K562 (cell line): Measurements from ENCODE around the gene DBX1. TPM values are rescaled to one million over a fixed set of nuclear protein-coding genes. Genes with fewer than 3 reads are reported as not detected.

Experiments used
- CREB5 ChIP-seq: fragments of 250-450 bp; sonication (Bioruptor Pico); IDR thresholded peaks from 2 replicates; pipeline ENCODE4 v1.5.0; 2020; ENCODE audit warnings: mild to moderate bottlenecking
- CTCFL ChIP-seq: IDR thresholded peaks from 2 replicates; pipeline ENCODE4 v1.6.1; 2011; ENCODE audit warnings: borderline replicate concordance, low read depth, mild to moderate bottlenecking, moderate library complexity, low read length; ENCODE audit not compliant: insufficient read depth, poor library complexity, severe bottlenecking
- ELK3 ChIP-seq: fragments of 450-650 bp; formaldehyde crosslinking; IDR thresholded peaks from 2 replicates; pipeline ENCODE4 v1.4.0; 2020; ENCODE audit warnings: mild to moderate bottlenecking
- HDAC6 ChIP-seq: IDR thresholded peaks from 2 replicates; pipeline ENCODE4 v1.6.1; 2012; ENCODE audit warnings: low read depth, mild to moderate bottlenecking, control low read depth, inconsistent platforms, low read length, moderate library complexity
- PURB ChIP-seq: sonication (generic); formaldehyde crosslinking; IDR thresholded peaks from 2 replicates; pipeline ENCODE4 v1.9.0; 2021; ENCODE audit warnings: low read depth, mild to moderate bottlenecking, missing genetic modification reagents
- RFX7 ChIP-seq: fragments of 250-450 bp; sonication (Bioruptor Pico); IDR thresholded peaks from 2 replicates; pipeline ENCODE4 v1.5.1; 2021; ENCODE audit warnings: mild to moderate bottlenecking
- SMAD2 ChIP-seq: fragments of 150-350 bp; IDR thresholded peaks from 2 replicates; pipeline ENCODE4 v1.6.1; 2014; ENCODE audit warnings: low read depth, mild to moderate bottlenecking, low read length
- SMC3 ChIP-seq: conservative IDR thresholded peaks from 2 replicates; pipeline ENCODE4 v1.6.1; 2011; ENCODE audit warnings: low read depth, low read length, improper control_type of control experiment; ENCODE audit not compliant: insufficient read depth
- TCF7L2 ChIP-seq: fragments of 150-350 bp; IDR thresholded peaks from 2 replicates; pipeline ENCODE4 v1.6.1; 2016; ENCODE audit warnings: low read depth, mild to moderate bottlenecking, low read length, moderate library complexity
- XRCC3 ChIP-seq: fragments of 450-650 bp; IDR thresholded peaks from 2 replicates; pipeline ENCODE4 v1.6.1; 2017; ENCODE audit warnings: mild to moderate bottlenecking, moderate library complexity
- YBX1 ChIP-seq: fragments of 450-650 bp; IDR thresholded peaks from 2 replicates; pipeline ENCODE4 v1.7.1; 2016; ENCODE audit warnings: mild to moderate bottlenecking
- YY1 ChIP-seq, 3 experiments: IDR thresholded peaks; 2 replicates each; pipeline ENCODE4 v1.6.1; 2011; ENCODE audit warnings: low read length in 2 of 3, mild to moderate bottlenecking in 2 of 3, moderate library complexity in 2 of 3, borderline replicate concordance in 1 of 3, control low read depth in 1 of 3, low read depth in 1 of 3; ENCODE audit not compliant: insufficient read depth in 3 of 3, insufficient replicate concordance in 2 of 3, control insufficient read depth in 1 of 3, insufficient read length in 1 of 3; ENCODE audit errors: extremely low read depth in 1 of 3
- ZBTB34 ChIP-seq: fragments of 250-450 bp; sonication (Bioruptor Pico); IDR thresholded peaks from 2 replicates; pipeline ENCODE4 v1.8.0; 2021; ENCODE audit warnings: mild to moderate bottlenecking, moderate library complexity
- ZNF184 ChIP-seq: sonication (generic); formaldehyde crosslinking; IDR thresholded peaks from 2 replicates; pipeline ENCODE4 v1.5.0; 2020; ENCODE audit warnings: missing genetic modification reagents
- ZNF592 ChIP-seq: fragments of 450-650 bp; IDR thresholded peaks from 2 replicates; pipeline ENCODE4 v1.6.1; 2017; ENCODE audit warnings: antibody characterized with exemption, mild to moderate bottlenecking
- ZNF707 ChIP-seq: fragments of 250-450 bp; sonication (Bioruptor Pico); conservative IDR thresholded peaks from 2 replicates; pipeline ENCODE4 v1.8.0; 2022; ENCODE audit warnings: inconsistent platforms, mild to moderate bottlenecking, moderate library complexity
- polyA plus RNA-seq, 8 experiments: library from polyadenylated mRNA; depleted of rRNA in 4 of 8; stranded (reverse) in 5 of 8; unstranded in 3 of 8; fragments of >200 nt; fragmentation: Nextera tagmentation in 2 of 8; fragmentation: Illumina TruSeq in 1 of 8; extraction: Ambion mirVana in 2 of 8; extraction: Trizol in 1 of 8; gene quantifications; 2 replicates each; pipeline versions ENCODE4 v1.2.1 to v1.2.3, GENCODE V29; 2011 to 2014; ENCODE audit warnings: inconsistent platforms in 1 of 8, missing spikeins in 1 of 8
- total RNA-seq, 7 experiments: library from RNA; depleted of rRNA in 6 of 7; stranded (reverse); fragments of >200 nt in 6 of 7; fragmentation: Illumina TruSeq in 2 of 7; extraction: Trizol in 2 of 7; gene quantifications; 2 replicates each; pipeline versions ENCODE4 v1.2.1 to v1.2.3, GENCODE V29; 2011 to 2021; ENCODE audit warnings: low replicate concordance in 1 of 7

DBX1 gene
- total and polyA plus RNA-seq, 9 of the 15 experiments (the other 6 are each of a cell fraction or from before 2014, with no cell fraction given): not detected

- no peak for TF ChIP-seq ZBTB34
- TF ChIP-seq HDAC6: no peak
- TF ChIP-seq ZNF707 (CRISPR knock-in tag): no peak
- no peak for TF ChIP-seq YBX1
- TF ChIP-seq ELK3 (CRISPR knock-in tag): no peak
- TF ChIP-seq XRCC3: no peak
- no peak for TF ChIP-seq TCF7L2
- TF ChIP-seq ZNF184 (CRISPR knock-in tag): no peak
- no peak for TF ChIP-seq RFX7 (CRISPR knock-in tag)
- no peak for TF ChIP-seq SMC3
- TF ChIP-seq YY1 (IDR thresholded peaks at IDR 0.05; ENCODE audit: borderline replicate concordance in 1 of 3, control insufficient read depth in 1 of 3, extremely low read depth in 1 of 3, insufficient read depth in 3 of 3, insufficient read length in 1 of 3, insufficient replicate concordance in 2 of 3, low read depth in 1 of 3, low read length in 2 of 3): no peak
- no peak for TF ChIP-seq CTCFL
- no peak for TF ChIP-seq SMAD2
- TF ChIP-seq ZNF592: peak; percentile 87
- no peak for TF ChIP-seq PURB (CRISPR knock-in tag)
- TF ChIP-seq CREB5: no peak
Measured at GRCh38 chr11:20112291-20113148, 47.8 kb downstream of the DBX1 start (continued).
